ENCODE results near the gene PRAC2. TPM values are rescaled to one million over a fixed set of nuclear protein-coding genes. Genes with fewer than 3 reads are reported as not detected.

Gene PRAC2
- total and polyA plus RNA-seq, 2 of the 8 experiments (the other 6 are each of a cell fraction or from before 2014, with no cell fraction given) = not detected

GRCh38 chr17:48773245-48773644 lies 50.3 kb downstream of the PRAC2 start (continued):
- TF ChIP-seq CTBP2 (IDR thresholded peaks at IDR 0.05; ENCODE audit: borderline replicate concordance, insufficient read depth, insufficient read length, low read length) (no peak), POLR2A (IDR thresholded peaks at IDR 0.05; ENCODE audit: control extremely low read depth in 1 of 2, low read depth in 2 of 2, low read length in 2 of 2) (no peak), JUN (IDR thresholded peaks at IDR 0.05; ENCODE audit: low read depth, low read length) (no peak)
- TF ChIP-seq, protein P1, sequence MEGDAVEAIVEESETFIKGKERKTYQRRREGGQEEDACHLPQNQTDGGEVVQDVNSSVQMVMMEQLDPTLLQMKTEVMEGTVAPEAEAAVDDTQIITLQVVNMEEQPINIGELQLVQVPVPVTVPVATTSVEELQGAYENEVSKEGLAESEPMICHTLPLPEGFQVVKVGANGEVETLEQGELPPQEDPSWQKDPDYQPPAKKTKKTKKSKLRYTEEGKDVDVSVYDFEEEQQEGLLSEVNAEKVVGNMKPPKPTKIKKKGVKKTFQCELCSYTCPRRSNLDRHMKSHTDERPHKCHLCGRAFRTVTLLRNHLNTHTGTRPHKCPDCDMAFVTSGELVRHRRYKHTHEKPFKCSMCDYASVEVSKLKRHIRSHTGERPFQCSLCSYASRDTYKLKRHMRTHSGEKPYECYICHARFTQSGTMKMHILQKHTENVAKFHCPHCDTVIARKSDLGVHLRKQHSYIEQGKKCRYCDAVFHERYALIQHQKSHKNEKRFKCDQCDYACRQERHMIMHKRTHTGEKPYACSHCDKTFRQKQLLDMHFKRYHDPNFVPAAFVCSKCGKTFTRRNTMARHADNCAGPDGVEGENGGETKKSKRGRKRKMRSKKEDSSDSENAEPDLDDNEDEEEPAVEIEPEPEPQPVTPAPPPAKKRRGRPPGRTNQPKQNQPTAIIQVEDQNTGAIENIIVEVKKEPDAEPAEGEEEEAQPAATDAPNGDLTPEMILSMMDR (IDR thresholded peaks at IDR 0.05; ENCODE audit: control extremely low read depth in 1 of 3, insufficient read depth in 1 of 3, low read depth in 1 of 3, low read length in 3 of 3) = no peak

MicroRNA genes within 50 kb of the gene (microRNA counts, 767-probe panel; counts per million panel counts)
- 879 counts per million, percentile 95 among the panel's probes with 10 or more counts for microRNA hsa-miR-3185

Small RNAs within 50 kb of the gene (microRNA-seq; reads per million reads assigned to microRNA genes)
- gene MIR3185 (ENCODE audit: borderline microRNAs expressed in 2 of 2, borderline number of aligned reads in 2 of 2, borderline replicate concordance in 1 of 2) = 0 reads per million in 2 experiments

Small RNAs within 50 kb of the gene (small RNA-seq; reads per million reads assigned to genes)
- gene AC091179.2 (ENCODE audit: insufficient read depth) = not detected
- not detected for gene COX6B1P2 (ENCODE audit: insufficient read depth)
- gene MIR3185 (ENCODE audit: insufficient read depth) = not detected
- not detected for gene RF02132 (ENCODE audit: insufficient read depth)
- not detected for gene RF02133 (ENCODE audit: insufficient read depth)
- gene RN7SL125P (ENCODE audit: insufficient read depth) = not detected

Other genes starting within 250 kb of the PRAC2 start
- gene HOXB1, start 192.2 kb upstream of the PRAC2 start, total RNA-seq (2021; fragmentation: NEBNext Ultra II Directional; extraction: Animal tissue kit (Norgen Biotek cat#: 25700)) = not detected in 2 replicates
- gene HOXB1, start 192.2 kb upstream of the PRAC2 start, polyA plus RNA-seq (2011; rRNA removed) = not detected in 2 replicates
- gene HOXB2, start 178.1 kb upstream of the PRAC2 start, total RNA-seq (2021; fragmentation: NEBNext Ultra II Directional; extraction: Animal tissue kit (Norgen Biotek cat#: 25700)) = not detected in 2 replicates
- gene HOXB2, start 178.1 kb upstream of the PRAC2 start, polyA plus RNA-seq (2011; rRNA removed) = not detected in 2 replicates
- gene HOXB4, start 144.8 kb upstream of the PRAC2 start, total RNA-seq (2021; fragmentation: NEBNext Ultra II Directional; extraction: Animal tissue kit (Norgen Biotek cat#: 25700)) = not detected in 2 replicates
- gene HOXB4, start 144.8 kb upstream of the PRAC2 start, polyA plus RNA-seq (2011; rRNA removed) = not detected in 2 replicates
- not detected in 2 replicates for gene HOXB3, start 132.9 kb upstream of the PRAC2 start, total RNA-seq (2021; fragmentation: NEBNext Ultra II Directional; extraction: Animal tissue kit (Norgen Biotek cat#: 25700))
- not detected in 2 replicates for gene HOXB3, start 132.9 kb upstream of the PRAC2 start, polyA plus RNA-seq (2011; rRNA removed)
- not detected in 2 replicates for gene HOXB5, start 129.4 kb upstream of the PRAC2 start, total RNA-seq (2021; fragmentation: NEBNext Ultra II Directional; extraction: Animal tissue kit (Norgen Biotek cat#: 25700))
- gene HOXB5, start 129.4 kb upstream of the PRAC2 start, polyA plus RNA-seq (2011; rRNA removed) = not detected in 2 replicates
- gene HOXB6, start 118.2 kb upstream of the PRAC2 start, total RNA-seq (2021; fragmentation: NEBNext Ultra II Directional; extraction: Animal tissue kit (Norgen Biotek cat#: 25700)) = not detected in 2 replicates
- not detected in 2 replicates for gene HOXB6, start 118.2 kb upstream of the PRAC2 start, polyA plus RNA-seq (2011; rRNA removed)
- gene HOXB7, start 112.2 kb upstream of the PRAC2 start, total RNA-seq (2021; fragmentation: NEBNext Ultra II Directional; extraction: Animal tissue kit (Norgen Biotek cat#: 25700)) = not detected in 2 replicates
- not detected in 2 replicates for gene HOXB7, start 112.2 kb upstream of the PRAC2 start, polyA plus RNA-seq (2011; rRNA removed)
- not detected in 2 replicates for gene HOXB8, start 107.9 kb upstream of the PRAC2 start, total RNA-seq (2021; fragmentation: NEBNext Ultra II Directional; extraction: Animal tissue kit (Norgen Biotek cat#: 25700))
- gene HOXB8, start 107.9 kb upstream of the PRAC2 start, polyA plus RNA-seq (2011; rRNA removed) = not detected in 2 replicates
- gene HOXB9, start 96.8 kb upstream of the PRAC2 start, total RNA-seq (2021; fragmentation: NEBNext Ultra II Directional; extraction: Animal tissue kit (Norgen Biotek cat#: 25700)) = not detected in 2 replicates
- not detected in 2 replicates for gene HOXB9, start 96.8 kb upstream of the PRAC2 start, polyA plus RNA-seq (2011; rRNA removed)
- gene PRAC1, start 667 bp upstream of the PRAC2 start, total RNA-seq (2021; fragmentation: NEBNext Ultra II Directional; extraction: Animal tissue kit (Norgen Biotek cat#: 25700)) = not detected in 2 replicates
- not detected in 2 replicates for gene PRAC1, start 667 bp upstream of the PRAC2 start, polyA plus RNA-seq (2011; rRNA removed)
- not detected in 2 replicates for gene HOXB13, start 5.6 kb downstream of the PRAC2 start, total RNA-seq (2021; fragmentation: NEBNext Ultra II Directional; extraction: Animal tissue kit (Norgen Biotek cat#: 25700))
- gene HOXB13, start 5.6 kb downstream of the PRAC2 start, polyA plus RNA-seq (2011; rRNA removed) = not detected in 2 replicates
- 2.6 and 2.7 TPM in 2 replicates for gene TTLL6, start 94.0 kb downstream of the PRAC2 start, total RNA-seq (2021; fragmentation: NEBNext Ultra II Directional; extraction: Animal tissue kit (Norgen Biotek cat#: 25700))
- 4.3 and 5.0 TPM in 2 replicates for gene TTLL6, start 94.0 kb downstream of the PRAC2 start, polyA plus RNA-seq (2011; rRNA removed)
- gene CALCOCO2, start 107.8 kb downstream of the PRAC2 start, total RNA-seq (2021; fragmentation: NEBNext Ultra II Directional; extraction: Animal tissue kit (Norgen Biotek cat#: 25700)) = 27.7 and 31.8 TPM in 2 replicates
- 9.5 and 12.1 TPM in 2 replicates for gene CALCOCO2, start 107.8 kb downstream of the PRAC2 start, polyA plus RNA-seq (2011; rRNA removed)
- 117 and 129 TPM in 2 replicates for gene ATP5MC1, start 169.6 kb downstream of the PRAC2 start, total RNA-seq (2021; fragmentation: NEBNext Ultra II Directional; extraction: Animal tissue kit (Norgen Biotek cat#: 25700))
- gene ATP5MC1, start 169.6 kb downstream of the PRAC2 start, polyA plus RNA-seq (2011; rRNA removed) = 629 and 1,042 TPM in 2 replicates
- gene UBE2Z, start 185.2 kb downstream of the PRAC2 start, total RNA-seq (2021; fragmentation: NEBNext Ultra II Directional; extraction: Animal tissue kit (Norgen Biotek cat#: 25700)) = 75.3 and 75.9 TPM in 2 replicates
- gene UBE2Z, start 185.2 kb downstream of the PRAC2 start, polyA plus RNA-seq (2011; rRNA removed) = 73.4 and 76.4 TPM in 2 replicates
- 130 and 133 TPM in 2 replicates for gene SNF8, start 221.7 kb downstream of the PRAC2 start, total RNA-seq (2021; fragmentation: NEBNext Ultra II Directional; extraction: Animal tissue kit (Norgen Biotek cat#: 25700))
- 132 and 134 TPM in 2 replicates for gene SNF8, start 221.7 kb downstream of the PRAC2 start, polyA plus RNA-seq (2011; rRNA removed)
- gene GIP, start 245.4 kb downstream of the PRAC2 start, total RNA-seq (2021; fragmentation: NEBNext Ultra II Directional; extraction: Animal tissue kit (Norgen Biotek cat#: 25700)) = not detected in 2 replicates
- gene GIP, start 245.4 kb downstream of the PRAC2 start, polyA plus RNA-seq (2011; rRNA removed) = 0.14 and 0.16 TPM in 2 replicates

All from H1 (cell line).